ENCODE results near the gene SRSF4. TPM values are rescaled to one million over a fixed set of nuclear protein-coding genes. Genes with fewer than 3 reads are reported as not detected.
A peak's percentile ranks its signal among the peaks of the same experiment; 100 is the strongest.

Gene SRSF4
- total and polyA plus RNA-seq, 9 donors, result 55.2 to 135 (median 88.2) TPM

GRCh38 chr1:29183287-29183686, 1.6 kb upstream of the SRSF4 start:
- TF ChIP-seq EP300 (IDR thresholded peaks at IDR 0.05), result no peak
- no peak for TF ChIP-seq CTCF (IDR thresholded peaks at IDR 0.05)
- no peak for TF ChIP-seq POLR2A (IDR thresholded peaks at IDR 0.05)
- Histone ChIP-seq H3K36me3 (no peaks in the 10 kb centered on the region), H3K4me3 (no peak overlapping the region), H3K4me1 (ENCODE audit: insufficient read depth) (no peaks in the 10 kb centered on the region), H3K9me3 (no peaks in the 10 kb centered on the region), H3K27me3 (no peaks in the 10 kb centered on the region), H3K27ac (no peak overlapping the region)
- DNase-seq, result no peak
- intact Hi-C loops (cut with DNase I), result loop anchor here in 1 of 4 donors (5.0 kb wide), 1 partner anchor 61 kb away; the partner anchor contains the start of gene TMEM200B
- 70 to 74% (median 74%) methylated on average over 1 of the region's 1 CpG for WGBS, 3 donors

- no peak for TF ChIP-seq EP300 (IDR thresholded peaks at IDR 0.05)
- no peak for TF ChIP-seq POLR2A (IDR thresholded peaks at IDR 0.05)
- TF ChIP-seq CTCF (IDR thresholded peaks at IDR 0.05), result no peak
- intact Hi-C loops (cut with DNase I), result loop anchor here in 3 of 4 donors (2.0 to 5.0 kb wide), 2 partner anchors 58 kb away; partner anchors contain the start of gene TMEM200B (in 3 of the 3)
- Histone ChIP-seq H3K4me1 (ENCODE audit: insufficient read depth) (peaks cover 2% of the 10 kb centered on the region), H3K9me3 (no peaks in the 10 kb centered on the region), H3K27ac (peak overlapping the region; percentile 98 to 100), H3K4me3 (peak overlapping the region; percentile 95), H3K36me3 (no peaks in the 10 kb centered on the region), H3K27me3 (no peaks in the 10 kb centered on the region)
- no peak for DNase-seq
- 0 to 2% (median 1%) methylated on average over 30 to 32 of the region's 32 CpGs for WGBS, 3 donors
Measured at GRCh38 chr1:29180497-29181412, 945 bp downstream of the SRSF4 start.

- Histone ChIP-seq H3K27ac (no peak overlapping the region), H3K27me3 (no peaks in the 10 kb centered on the region), H3K4me3 (peak overlapping the region; percentile 95), H3K9me3 (no peaks in the 10 kb centered on the region), H3K4me1 (ENCODE audit: insufficient read depth) (peaks cover 2% of the 10 kb centered on the region), H3K36me3 (no peaks in the 10 kb centered on the region)
- WGBS, 3 donors, result 17 to 24% (median 23%) methylated on average over 4 of the region's 4 CpGs
- intact Hi-C loops (cut with DNase I), result loop anchor here in 3 of 4 donors (2.0 to 5.0 kb wide), 2 partner anchors 57 kb away; partner anchors contain the start of gene TMEM200B (in 3 of the 3)
- TF ChIP-seq POLR2A (IDR thresholded peaks at IDR 0.05), result no peak
- no peak for TF ChIP-seq CTCF (IDR thresholded peaks at IDR 0.05)
- no peak for TF ChIP-seq EP300 (IDR thresholded peaks at IDR 0.05)
- no peak for DNase-seq
Measured at GRCh38 chr1:29179641-29180184, 2.0 kb downstream of the SRSF4 start.

GRCh38 chr1:29177022-29177705, 4.5 kb downstream of the SRSF4 start:
- H3K36me3 ChIP-seq, result no peaks in the 10 kb centered on the region
- H3K4me3 ChIP-seq, result no peak overlapping the region
- WGBS, 3 donors, result 64 to 71% (median 64%) methylated on average over 12 of the region's 12 CpGs
- TF ChIP-seq CTCF (IDR thresholded peaks at IDR 0.05) (no peak), EP300 (IDR thresholded peaks at IDR 0.05) (no peak), POLR2A (IDR thresholded peaks at IDR 0.05) (no peak)
- no peak overlapping the region for H3K27ac ChIP-seq
- H3K4me1 ChIP-seq (ENCODE audit: insufficient read depth), result peaks cover 2% of the 10 kb centered on the region
- intact Hi-C loops (cut with DNase I), result no loop called here
- no peaks in the 10 kb centered on the region for H3K9me3 ChIP-seq
- no peaks in the 10 kb centered on the region for H3K27me3 ChIP-seq
- no peak for DNase-seq

Measured in ovary (tissue), 9 donors.